NCI-H1436 treated with DMSO at 0.1 percent for 48 hours (cell line): ENCODE results near the gene LRTM2.

Experiments
- DNase-seq: peaks from one replicate; lab custom pipeline; 2025; lab: John Stamatoyannopoulos, UW

The LRTM2 gene

DNA sequence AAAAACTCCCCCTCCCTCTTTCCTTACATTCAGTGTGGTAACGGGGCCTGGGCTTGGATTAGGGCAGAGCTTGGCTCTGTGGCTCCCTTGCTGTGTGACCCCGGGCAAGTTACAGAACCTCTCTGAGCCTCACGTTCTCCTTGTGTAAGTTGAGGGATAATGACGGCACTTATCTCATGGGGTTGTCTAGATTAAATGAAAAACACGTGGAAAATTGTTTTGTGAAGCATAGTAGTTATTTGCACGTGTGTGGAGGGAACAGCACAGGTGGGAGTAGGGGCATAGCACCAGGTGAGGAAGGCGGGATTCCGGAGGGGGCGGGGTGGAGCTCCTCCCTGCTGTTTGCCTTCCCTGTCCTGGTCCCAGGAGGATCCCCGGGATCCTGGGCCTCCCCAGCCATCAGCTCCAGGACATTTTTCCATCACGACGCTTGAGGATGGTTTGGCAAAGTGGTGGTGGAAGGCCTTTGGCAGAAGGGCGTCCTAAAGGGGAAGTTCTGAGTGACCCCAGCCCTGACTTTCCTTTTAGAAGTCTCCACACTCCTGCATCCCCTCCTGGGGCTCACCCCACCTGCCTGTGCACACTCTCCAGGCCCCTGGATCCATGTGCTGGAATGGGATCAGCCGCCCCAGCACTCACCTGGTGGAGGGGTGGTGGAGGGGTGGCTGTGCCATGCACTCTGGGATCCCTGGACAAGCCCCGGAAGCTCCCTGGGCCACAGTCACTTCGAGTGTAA lies 22.7 kb downstream of the LRTM2 start:
- no peak for DNase-seq

- no peak for DNase-seq
Measured at GRCh38 chr12:1843641-1844005, 23.3 kb downstream of the LRTM2 start.

- no peak for DNase-seq
Measured at GRCh38 chr12:1844223-1844622, 23.9 kb downstream of the LRTM2 start.

- no peak for DNase-seq
Measured at GRCh38 chr12:1844661-1845409, 24.5 kb downstream of the LRTM2 start.

GRCh38 chr12:1845427-1845826 lies 25.1 kb downstream of the LRTM2 start:
- DNase-seq: no peak

- DNase-seq: no peak
Measured at GRCh38 chr12:1845886-1846285, 25.5 kb downstream of the LRTM2 start.

GRCh38 chr12:1846421-1847405 lies 26.3 kb downstream of the LRTM2 start:
- no peak for DNase-seq

GRCh38 chr12:1847411-1847810 lies 27.0 kb downstream of the LRTM2 start:
- DNase-seq: no peak

GRCh38 chr12:1848146-1848545 lies 27.8 kb downstream of the LRTM2 start:
- no peak for DNase-seq

DNA sequence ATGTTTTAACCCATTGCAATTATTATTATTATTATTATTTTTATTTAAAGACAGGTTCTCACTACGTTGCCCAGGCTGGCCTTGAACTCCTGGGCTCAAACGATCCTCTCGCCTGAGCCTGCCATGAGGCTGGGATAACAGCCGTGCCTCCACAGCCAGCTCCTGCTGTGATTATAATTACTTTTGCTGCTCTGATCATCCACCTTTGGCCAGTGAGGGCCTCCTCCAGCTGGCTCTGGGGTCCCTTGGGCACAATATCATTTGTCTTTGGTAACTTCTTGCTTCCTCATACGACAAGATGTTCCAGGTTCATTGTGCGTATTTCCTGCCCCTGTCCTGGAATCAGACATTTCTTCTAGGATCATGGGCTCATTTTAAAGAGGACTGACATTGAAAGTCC lies 28.4 kb downstream of the LRTM2 start:
- DNase-seq: no peak

DNA sequence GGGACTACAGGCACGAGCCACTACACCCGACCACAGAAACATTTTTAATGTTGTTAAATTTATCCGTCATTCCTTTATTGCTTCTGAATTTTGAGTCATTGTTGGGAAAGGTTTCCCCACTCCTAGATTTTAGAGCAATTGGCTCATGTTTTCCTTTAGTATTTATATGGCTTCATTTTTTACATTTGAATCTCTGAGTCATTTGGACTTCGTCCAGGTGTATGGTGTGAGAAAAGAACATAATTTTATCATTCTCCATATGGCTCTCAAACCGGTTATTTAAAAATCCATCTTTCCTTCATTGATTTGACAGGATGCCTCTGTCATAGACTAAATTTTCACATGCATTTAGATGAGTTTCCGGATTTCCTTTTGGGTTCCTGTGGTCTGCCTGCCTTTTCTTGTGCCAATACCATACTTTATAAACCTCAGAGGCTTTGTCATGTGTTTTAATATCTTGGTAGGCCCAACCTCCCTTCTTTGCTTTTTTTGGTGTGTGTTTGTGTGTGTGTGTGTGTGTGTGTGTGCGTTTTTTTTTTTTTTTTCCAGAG lies 30.9 kb downstream of the LRTM2 start:
- DNase-seq: no peak

DNA sequence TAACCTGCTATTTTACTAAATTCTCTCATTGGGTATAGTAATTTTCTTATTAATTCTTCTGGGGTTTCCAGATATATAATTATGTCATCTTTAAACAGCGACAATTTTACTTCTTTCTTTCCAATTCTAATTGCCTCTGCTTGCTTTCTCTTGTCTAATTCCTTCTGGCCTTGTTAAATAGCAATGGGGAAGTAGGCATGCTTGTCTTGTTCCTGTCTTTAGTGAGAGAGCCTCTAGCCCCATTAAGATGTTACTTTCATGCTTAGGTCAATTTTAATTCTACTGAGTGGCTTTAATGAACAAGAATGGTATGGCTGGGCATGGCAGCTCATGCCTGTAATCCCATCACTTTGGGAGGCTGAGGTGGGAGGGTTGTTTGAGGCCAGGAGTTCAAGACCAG lies 31.7 kb downstream of the LRTM2 start:
- no peak for DNase-seq

DNA sequence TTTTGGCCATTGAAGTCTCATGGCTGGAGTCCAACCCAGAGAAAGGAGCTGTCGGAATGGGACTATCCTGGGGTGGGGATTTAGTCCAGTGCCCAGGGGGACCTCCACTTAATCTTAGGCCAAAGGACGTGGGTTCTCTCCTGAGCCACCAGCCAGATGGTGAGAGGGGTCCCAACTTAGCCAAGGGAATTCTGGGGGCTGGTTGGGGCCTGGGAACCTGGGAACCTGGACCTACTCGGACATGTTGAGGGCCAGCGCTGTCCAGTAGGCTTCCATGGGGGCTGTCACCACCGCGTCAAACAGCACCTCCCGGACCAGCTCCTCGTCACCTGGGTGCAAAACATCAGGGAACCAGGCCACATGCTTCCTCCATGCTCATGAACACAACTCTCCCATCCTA lies 33.4 kb downstream of the LRTM2 start:
- DNase-seq: no peak

DNA sequence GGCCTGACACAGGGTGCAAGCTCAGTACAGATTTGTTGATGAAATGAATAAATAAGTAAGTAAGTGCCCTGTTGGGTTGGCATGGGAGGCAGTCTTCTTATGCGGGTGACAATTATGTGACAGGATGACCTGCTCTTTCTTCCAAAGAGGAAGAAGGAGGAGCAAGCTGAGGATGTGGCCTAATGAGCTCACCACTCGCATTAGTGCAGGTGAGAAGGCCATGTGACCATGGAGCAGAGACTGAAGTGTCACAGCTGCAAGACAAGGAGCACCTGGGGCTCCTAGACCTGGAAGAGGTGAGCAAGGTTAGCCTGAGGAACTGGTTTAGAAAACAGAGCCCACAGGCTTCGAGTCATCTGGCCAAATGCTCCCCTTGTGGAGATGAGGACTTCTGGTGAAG lies 34.9 kb downstream of the LRTM2 start:
- no peak for DNase-seq

- no peak for DNase-seq
Measured at GRCh38 chr12:1857086-1857485, 36.7 kb downstream of the LRTM2 start.

- no peak for DNase-seq
Measured at GRCh38 chr12:1857821-1858220, 37.5 kb downstream of the LRTM2 start.

GRCh38 chr12:1858456-1858855 lies 38.1 kb downstream of the LRTM2 start:
- no peak for DNase-seq

DNA sequence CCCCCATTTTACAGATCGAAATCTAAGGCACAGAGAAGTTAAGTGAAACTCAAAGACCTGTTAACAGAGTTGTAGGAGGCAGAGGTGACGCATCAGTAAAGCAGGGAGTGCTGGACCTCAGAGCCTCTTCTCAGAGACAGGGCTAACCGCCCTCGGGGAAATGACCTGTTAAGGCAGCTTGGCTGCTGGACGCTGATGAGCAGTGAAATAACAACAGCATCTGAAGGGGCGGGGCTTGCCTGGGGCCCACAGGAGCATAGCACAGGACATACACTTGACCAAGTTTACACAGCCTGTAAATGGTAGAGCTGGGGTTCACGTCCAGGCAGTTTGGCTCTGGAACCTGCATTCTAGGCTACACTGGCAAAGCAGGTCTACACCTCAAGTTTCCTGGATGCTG lies 39.3 kb downstream of the LRTM2 start:
- DNase-seq: no peak

DNA sequence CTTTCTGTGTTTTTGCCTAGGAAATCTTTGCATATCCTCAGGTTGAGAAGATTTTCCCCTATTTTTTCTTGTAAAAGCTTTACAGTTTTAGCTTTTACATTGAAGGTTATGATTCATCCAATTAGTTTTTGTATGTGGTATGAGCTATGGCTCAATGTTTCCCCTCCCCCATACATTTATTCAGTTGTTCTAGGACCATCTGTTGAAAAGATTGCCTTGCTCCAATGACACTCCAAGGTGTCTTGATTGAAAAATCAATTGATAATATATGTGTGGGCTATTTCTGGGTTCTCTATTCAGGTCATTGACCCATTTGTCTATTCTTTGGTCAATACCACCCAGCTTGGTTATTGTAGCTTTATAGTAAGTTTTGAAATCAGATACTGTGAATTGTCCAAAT lies 42.6 kb downstream of the LRTM2 start:
- DNase-seq: no peak

DNA sequence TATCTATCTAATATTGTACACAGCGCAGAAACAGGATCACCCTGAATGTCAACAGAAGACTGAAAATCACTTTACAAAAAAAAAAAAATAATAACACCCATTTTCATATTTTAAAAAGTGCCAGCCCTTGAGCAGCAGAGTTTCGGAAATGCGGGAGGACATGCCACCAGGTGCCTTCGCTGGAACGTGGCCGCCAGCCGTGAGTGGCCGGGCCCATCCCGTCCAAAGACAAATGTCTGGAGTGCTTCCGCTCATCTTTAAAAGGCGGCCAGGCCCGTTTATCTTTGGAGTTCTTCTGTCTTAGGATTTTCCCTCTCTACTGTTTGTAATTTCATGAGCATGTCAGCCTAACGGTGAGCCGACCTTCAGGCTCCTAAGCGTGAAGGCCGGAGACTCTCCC lies 43.5 kb downstream of the LRTM2 start:
- no peak for DNase-seq

DNA sequence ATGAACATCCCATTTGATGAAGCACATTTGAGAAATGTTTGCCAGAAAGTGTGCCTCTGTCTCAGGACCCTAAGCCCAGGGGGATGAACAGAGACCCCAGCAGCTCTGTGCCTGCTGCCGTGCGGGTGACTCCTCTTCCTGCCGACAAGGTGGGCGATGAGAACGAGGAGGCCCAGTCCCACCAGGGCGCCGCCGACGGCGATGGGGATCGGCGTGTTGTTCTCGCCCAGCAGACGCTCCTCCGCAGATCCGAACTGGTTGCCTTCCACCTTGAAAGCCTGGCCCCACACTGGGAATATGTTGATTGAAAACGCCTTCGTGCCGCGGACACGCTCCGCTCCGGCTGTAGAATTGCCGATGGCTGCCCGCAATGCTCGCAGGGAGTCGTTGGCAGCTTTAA lies 44.1 kb downstream of the LRTM2 start:
- no peak for DNase-seq

- DNase-seq: no peak
Measured at GRCh38 chr12:1864867-1865266, 44.5 kb downstream of the LRTM2 start.
